Measurements from ENCODE around the gene MED12. TPM values are rescaled to one million over a fixed set of nuclear protein-coding genes. Genes with fewer than 3 reads are reported as not detected.
A peak's percentile ranks its signal among the peaks of the same experiment; 100 is the strongest.

Gene MED12
- 21.0 TPM for polyA plus RNA-seq (2012; ENCODE audit: low read depth, missing spikeins)

DNA sequence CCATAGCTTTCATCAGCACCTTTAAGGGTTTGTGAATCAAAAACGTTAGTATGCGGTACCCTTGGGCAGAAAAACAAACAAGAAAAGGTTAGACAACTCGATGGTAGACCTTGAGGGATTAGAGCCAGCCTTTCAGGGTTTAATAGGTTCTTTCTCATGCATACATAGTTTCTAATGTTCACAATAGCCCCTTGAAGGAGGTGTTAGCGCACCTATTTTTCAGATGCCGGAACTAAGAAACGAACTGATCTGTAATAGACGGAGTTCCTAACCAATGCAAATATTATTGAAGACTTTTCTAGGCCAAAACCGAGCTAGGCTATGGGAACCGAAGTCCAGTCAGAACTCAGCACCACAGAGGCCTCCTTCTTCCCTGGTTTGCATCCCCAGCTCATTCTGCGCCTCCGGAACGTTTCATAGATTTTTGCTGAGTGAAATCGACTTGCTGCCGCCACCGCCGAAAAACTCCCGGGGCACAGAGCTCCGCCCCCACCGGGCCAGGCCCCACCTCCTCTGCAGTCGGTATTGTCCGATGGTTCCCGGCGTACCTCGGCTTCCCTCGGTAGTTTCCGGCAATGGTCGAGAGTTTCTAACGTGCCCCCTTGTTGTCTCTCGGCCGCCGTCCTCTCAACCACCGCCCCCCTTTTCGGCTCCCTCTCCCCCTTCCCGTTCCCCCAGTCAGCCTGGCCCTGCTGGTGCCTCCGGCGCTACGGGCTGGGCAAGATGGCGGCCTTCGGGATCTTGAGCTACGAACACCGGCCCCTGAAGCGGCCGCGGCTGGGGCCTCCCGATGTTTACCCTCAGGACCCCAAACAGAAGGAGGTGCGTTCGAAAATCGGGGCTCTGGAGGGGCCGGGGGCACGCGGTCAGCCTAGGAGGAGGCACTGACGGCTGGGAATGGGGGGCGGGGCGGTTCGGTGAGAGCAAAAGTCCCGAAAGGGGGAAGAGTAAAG, at the start of gene MED12:
Gene MED12 (plus strand): TSS at position 565 of the 953 bp plus-strand sequence. CDS start 159 bp downstream, at position 724.
- peak; percentile 68 for DNase-seq (ENCODE audit: insufficient read length, low spot score)
- TF ChIP-seq SPI1 (IDR thresholded peaks at IDR 0.05; ENCODE audit: low read depth, low read length) (no peak), POLR2A (IDR thresholded peaks at IDR 0.05; ENCODE audit: low read depth, low read length) (peak; percentile 81), TAF1 (IDR thresholded peaks at IDR 0.05; ENCODE audit: low read depth, low read length) (0 out of 2 replicates have a peak, but pooled peaks have one; percentile 15), POLR2AphosphoS5 (IDR thresholded peaks at IDR 0.05; ENCODE audit: low read depth, low read length) (peak; percentile 79)
- peak; percentile 95 for FAIRE-seq

DNA sequence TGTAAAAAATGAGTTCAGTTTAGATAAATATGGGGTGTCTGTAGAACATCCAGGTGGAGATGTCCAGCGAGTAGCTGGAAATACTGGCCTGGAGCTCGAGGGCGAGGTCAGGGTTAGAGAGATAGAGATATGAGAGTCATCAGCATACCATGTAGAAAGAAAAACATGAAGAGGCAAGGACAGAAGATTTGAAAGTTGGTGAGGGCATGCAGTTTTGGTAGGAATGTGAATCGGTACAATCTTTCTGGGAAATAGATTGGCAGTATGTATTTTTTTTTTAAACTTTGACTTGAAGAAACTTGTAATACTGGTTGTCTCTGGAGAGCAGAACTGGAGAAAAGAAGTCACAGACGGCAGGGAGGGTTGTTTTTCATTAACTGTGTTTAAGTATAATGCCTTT, 47.9 kb upstream of the MED12 start:
- FAIRE-seq (no peak), DNase-seq (ENCODE audit: insufficient read length, low spot score) (no peak)
- TF ChIP-seq POU2F2 (IDR thresholded peaks at IDR 0.05; ENCODE audit: low read depth, low read length) (no peak), POLR2AphosphoS5 (IDR thresholded peaks at IDR 0.05; ENCODE audit: low read depth, low read length) (no peak), TAF1 (IDR thresholded peaks at IDR 0.05; ENCODE audit: low read depth, low read length) (no peak), PAX5 (IDR thresholded peaks at IDR 0.05; ENCODE audit: insufficient read depth, low read length, severe bottlenecking) (no peak), SPI1 (IDR thresholded peaks at IDR 0.05; ENCODE audit: low read depth, low read length) (no peak), POLR2A (IDR thresholded peaks at IDR 0.05; ENCODE audit: low read depth, low read length) (no peak)

DNA sequence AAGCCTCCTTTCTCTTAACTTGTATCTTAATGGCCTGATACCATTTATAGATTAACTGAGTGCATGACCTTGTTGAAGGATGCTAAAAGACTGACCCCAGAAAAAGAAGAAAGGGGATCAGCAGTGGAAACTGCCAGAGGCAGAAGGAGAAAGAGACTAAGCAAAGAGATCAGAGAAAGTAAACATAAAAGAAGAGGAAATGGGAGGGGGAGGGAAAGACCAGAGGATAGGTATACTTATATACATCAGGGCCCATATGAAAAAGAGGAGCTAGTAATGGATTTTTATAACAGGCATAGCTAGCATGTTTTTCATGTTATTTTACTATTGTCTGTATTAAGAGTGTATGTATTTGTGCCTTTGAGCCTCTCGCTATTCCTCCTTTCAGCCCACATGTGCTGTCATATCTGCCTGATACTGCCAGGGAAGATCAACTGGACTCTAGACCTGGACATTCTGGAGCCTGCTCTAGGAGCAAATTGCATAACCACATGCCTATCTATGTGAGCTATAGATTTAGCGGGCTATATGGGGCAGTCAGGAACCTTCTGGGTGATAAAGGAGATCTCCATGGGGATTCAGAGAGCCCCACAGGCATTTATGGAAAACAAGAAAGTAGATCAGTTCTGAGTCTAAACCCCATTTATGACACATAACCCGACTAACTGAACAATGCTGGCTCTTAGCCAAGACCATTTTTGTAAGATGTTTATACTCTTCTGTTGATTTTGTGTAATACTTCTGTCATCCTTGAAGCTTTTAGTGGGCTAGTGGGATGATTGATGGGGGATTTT, 36.9 kb upstream of the MED12 start:
- DNase-seq (ENCODE audit: insufficient read length, low spot score): no peak
- TF ChIP-seq POU2F2 (IDR thresholded peaks at IDR 0.05; ENCODE audit: low read depth, low read length) (no peak), POLR2A (IDR thresholded peaks at IDR 0.05; ENCODE audit: low read depth, low read length) (no peak), SPI1 (IDR thresholded peaks at IDR 0.05; ENCODE audit: low read depth, low read length) (no peak), POLR2AphosphoS5 (IDR thresholded peaks at IDR 0.05; ENCODE audit: low read depth, low read length) (no peak), PAX5 (IDR thresholded peaks at IDR 0.05; ENCODE audit: insufficient read depth, low read length, severe bottlenecking) (no peak), TAF1 (IDR thresholded peaks at IDR 0.05; ENCODE audit: low read depth, low read length) (no peak)
- no peak for FAIRE-seq

DNA sequence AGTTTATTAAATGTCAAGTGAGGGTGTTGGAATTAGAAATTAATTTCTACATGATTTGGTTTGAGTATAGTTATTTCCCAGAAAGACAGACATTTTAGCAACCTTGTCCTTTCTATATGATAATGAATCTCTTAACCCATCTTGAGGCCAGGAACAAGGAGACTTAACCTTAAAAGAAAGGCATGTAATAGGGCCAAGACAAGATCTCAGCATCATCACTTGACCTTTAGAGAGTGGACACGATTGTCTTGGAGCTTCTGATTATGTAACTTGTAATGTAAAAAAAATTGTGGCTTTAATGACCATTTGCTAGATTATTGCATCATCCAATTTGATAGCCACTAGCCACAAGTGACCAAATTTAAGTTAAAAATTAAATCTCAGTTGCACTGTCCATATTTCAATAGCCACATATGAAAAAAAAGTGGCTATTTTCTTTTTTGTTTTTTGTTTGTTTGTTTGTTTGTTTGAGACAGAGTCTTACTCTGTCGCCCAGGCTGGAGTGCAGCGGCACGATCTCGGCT, 36.2 kb upstream of the MED12 start:
- DNase-seq (ENCODE audit: insufficient read length, low spot score) (no peak), FAIRE-seq (no peak)
- no peak for TF ChIP-seq SPI1 (IDR thresholded peaks at IDR 0.05; ENCODE audit: low read depth, low read length)
- no peak for TF ChIP-seq POLR2AphosphoS5 (IDR thresholded peaks at IDR 0.05; ENCODE audit: low read depth, low read length)

DNA sequence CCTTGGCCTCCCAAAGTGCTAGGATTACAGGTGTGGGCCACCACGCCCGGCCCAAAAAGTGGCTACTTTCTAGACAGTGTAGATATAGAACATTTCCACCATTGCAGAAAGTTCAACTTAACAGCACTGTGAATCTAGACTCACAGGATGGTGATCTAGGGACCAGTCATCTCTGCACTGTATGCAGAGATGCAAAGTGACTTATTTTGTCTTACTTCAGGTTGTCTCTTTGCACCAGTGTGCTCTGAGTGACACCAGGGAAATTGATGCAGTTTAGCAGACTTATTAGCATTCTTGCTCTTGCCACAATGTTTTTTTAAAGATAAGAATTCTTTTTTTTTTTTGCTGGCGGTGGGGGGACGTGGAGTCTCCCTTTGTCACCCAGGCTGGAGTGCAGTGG, 35.6 kb upstream of the MED12 start:
- no peak for TF ChIP-seq POLR2A (IDR thresholded peaks at IDR 0.05; ENCODE audit: low read depth, low read length)
- TF ChIP-seq TAF1 (IDR thresholded peaks at IDR 0.05; ENCODE audit: low read depth, low read length): no peak
- TF ChIP-seq POU2F2 (IDR thresholded peaks at IDR 0.05; ENCODE audit: low read depth, low read length): no peak
- no peak for TF ChIP-seq POLR2AphosphoS5 (IDR thresholded peaks at IDR 0.05; ENCODE audit: low read depth, low read length)
- no peak for TF ChIP-seq SPI1 (IDR thresholded peaks at IDR 0.05; ENCODE audit: low read depth, low read length)
- no peak for TF ChIP-seq PAX5 (IDR thresholded peaks at IDR 0.05; ENCODE audit: insufficient read depth, low read length, severe bottlenecking)
- DNase-seq (ENCODE audit: insufficient read length, low spot score) (no peak), FAIRE-seq (no peak)

DNA sequence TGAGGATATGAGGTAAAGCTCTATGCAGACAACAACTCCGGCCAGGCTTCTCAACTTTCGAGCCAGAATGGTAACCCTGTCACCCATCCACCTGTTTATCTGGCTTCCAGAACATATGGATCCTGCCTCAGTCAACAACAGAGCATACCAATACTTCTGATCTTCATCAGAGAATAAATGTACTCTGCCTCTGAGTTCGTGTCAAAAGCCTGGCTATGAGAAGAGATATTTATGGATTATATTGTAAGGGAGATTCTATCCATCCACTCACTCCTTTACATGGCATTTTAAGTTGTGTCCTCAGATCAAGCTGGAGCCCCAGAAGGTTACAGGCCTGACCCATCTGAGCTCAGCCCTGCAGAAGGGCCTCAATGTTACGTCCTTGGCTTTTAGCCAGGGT, 32.5 kb upstream of the MED12 start:
- TF ChIP-seq POU2F2 (IDR thresholded peaks at IDR 0.05; ENCODE audit: low read depth, low read length) (no peak), POLR2AphosphoS5 (IDR thresholded peaks at IDR 0.05; ENCODE audit: low read depth, low read length) (no peak), POLR2A (IDR thresholded peaks at IDR 0.05; ENCODE audit: low read depth, low read length) (no peak), PAX5 (IDR thresholded peaks at IDR 0.05; ENCODE audit: insufficient read depth, low read length, severe bottlenecking) (no peak), TAF1 (IDR thresholded peaks at IDR 0.05; ENCODE audit: low read depth, low read length) (no peak), SPI1 (IDR thresholded peaks at IDR 0.05; ENCODE audit: low read depth, low read length) (no peak)
- FAIRE-seq (no peak), DNase-seq (ENCODE audit: insufficient read length, low spot score) (no peak)

DNA sequence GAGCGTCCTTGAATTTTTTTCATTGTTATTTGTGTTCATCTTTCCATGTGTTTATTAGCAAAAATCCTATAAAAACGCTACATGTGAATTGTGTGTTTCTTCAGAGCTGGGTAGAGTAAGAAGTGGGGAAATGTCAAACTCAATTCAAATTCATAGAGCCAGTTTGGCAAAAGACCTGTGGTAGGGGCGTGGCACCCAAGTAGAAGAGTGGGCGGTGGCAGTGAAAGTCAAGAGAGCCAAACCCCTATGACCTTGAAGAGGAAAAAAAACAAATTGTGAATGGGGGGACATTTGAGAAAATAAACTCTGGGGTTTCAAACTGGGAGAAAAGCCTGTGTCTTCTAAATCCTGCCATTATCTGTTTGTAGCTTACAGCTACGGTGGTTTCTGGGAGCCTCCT, 27.1 kb upstream of the MED12 start:
- DNase-seq (ENCODE audit: insufficient read length, low spot score): no peak
- no peak for FAIRE-seq
- TF ChIP-seq SPI1 (IDR thresholded peaks at IDR 0.05; ENCODE audit: low read depth, low read length): no peak
- TF ChIP-seq TAF1 (IDR thresholded peaks at IDR 0.05; ENCODE audit: low read depth, low read length): no peak
- TF ChIP-seq PAX5 (IDR thresholded peaks at IDR 0.05; ENCODE audit: insufficient read depth, low read length, severe bottlenecking): no peak
- TF ChIP-seq POU2F2 (IDR thresholded peaks at IDR 0.05; ENCODE audit: low read depth, low read length): no peak
- no peak for TF ChIP-seq POLR2A (IDR thresholded peaks at IDR 0.05; ENCODE audit: low read depth, low read length)
- no peak for TF ChIP-seq POLR2AphosphoS5 (IDR thresholded peaks at IDR 0.05; ENCODE audit: low read depth, low read length)

DNA sequence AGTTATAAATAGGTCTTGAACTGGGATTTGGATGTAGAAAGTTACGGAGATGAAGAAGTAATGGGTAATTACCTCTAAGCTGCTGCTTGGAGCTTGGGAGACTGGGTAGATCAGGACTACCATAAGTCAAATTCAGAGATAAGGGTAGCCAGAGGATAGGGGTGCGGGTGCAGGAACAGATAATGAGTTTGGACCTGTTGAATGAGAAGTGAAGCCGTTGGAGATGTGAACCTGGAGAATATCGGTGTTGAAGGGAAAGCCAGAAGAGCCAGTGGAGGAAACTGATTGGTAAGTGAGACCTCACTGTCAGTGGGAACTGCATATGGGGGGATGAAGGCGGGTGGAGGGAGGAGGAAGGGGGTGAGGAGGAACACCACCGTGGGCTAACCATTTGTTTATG, 23.4 kb upstream of the MED12 start:
- TF ChIP-seq POLR2AphosphoS5 (IDR thresholded peaks at IDR 0.05; ENCODE audit: low read depth, low read length): no peak
- TF ChIP-seq POLR2A (IDR thresholded peaks at IDR 0.05; ENCODE audit: low read depth, low read length): no peak
- no peak for TF ChIP-seq TAF1 (IDR thresholded peaks at IDR 0.05; ENCODE audit: low read depth, low read length)
- no peak for TF ChIP-seq PAX5 (IDR thresholded peaks at IDR 0.05; ENCODE audit: insufficient read depth, low read length, severe bottlenecking)
- peak; percentile 72 for FAIRE-seq
- no peak for DNase-seq (ENCODE audit: insufficient read length, low spot score)

DNA sequence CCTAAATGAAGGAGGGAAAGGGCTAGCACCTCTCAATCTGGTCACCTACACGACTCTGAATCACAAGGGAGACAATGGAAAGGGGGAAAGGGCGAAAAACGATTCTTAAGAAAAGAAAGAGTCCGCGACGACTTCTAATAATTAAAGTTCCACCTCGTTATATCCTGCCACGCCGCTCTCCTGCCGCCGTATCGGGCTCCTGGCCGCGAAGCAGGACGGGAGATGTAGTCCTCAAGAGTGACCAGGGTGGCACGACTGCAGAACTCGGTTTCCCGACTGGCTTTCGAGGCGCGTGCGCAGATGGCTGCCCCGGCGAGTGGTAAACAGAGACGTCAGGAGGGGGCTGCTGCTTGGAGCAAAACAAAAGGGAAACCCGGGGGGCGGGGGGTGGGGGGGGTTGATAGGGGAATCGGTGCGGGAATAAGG, 22.8 kb upstream of the MED12 start, which contains the start of gene FOXO4:
Gene FOXO4 (plus strand): TSS at position 297 of the 426 bp plus-strand sequence. CDS start 678 bp downstream, outside the sequence.
- TF ChIP-seq POU2F2 (IDR thresholded peaks at IDR 0.05; ENCODE audit: low read depth, low read length) (no peak), SPI1 (IDR thresholded peaks at IDR 0.05; ENCODE audit: low read depth, low read length) (no peak)
- DNase-seq (ENCODE audit: insufficient read length, low spot score) (peak; percentile 74), FAIRE-seq (peak; percentile 99)

Measured in GM12891 (cell line).